SKM-1 treated with dmso at 0.1 percent for 144 hours (cell line): ENCODE measurements around the gene OR14A16.

Source experiments
- DNase-seq: peaks from one replicate; lab custom pipeline; 2025; ENCODE audit not compliant: unreplicated experiment; lab: John Stamatoyannopoulos, UW

Gene OR14A16

GRCh38 chr1:247769603-247770002 lies 54.3 kb downstream of the OR14A16 start:
- DNase-seq = no peak
